Measurements from ENCODE around the gene MTREX. TPM values are rescaled to one million over a fixed set of nuclear protein-coding genes. Genes with fewer than 3 reads are reported as not detected.

The MTREX gene
- total RNA-seq, 1 experiment from 2014 or later: 123 TPM

DNA sequence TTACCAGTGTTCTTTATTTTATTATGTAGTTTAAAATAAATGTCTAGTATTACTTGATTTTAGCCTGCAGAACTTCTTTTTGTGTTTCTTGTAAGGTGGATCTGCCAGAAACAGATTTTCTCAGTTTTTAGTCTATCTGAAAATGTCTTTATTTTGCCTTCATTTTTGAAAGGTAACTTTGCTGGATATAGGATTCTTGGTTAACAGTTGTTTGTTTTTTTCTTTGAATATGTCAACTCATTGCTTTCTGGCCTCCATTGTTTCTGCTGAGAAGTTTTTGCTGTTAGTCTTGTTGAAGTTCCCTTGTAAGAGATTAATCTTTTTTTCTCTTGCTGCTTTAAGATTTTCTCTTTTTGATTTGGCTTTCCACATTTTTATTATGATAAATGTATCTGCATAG is 75.5 kb downstream of the MTREX start:
- Histone ChIP-seq H2BK5ac (ENCODE audit: insufficient read length, low read length) (no peak overlapping the region), H2BK20ac (ENCODE audit: low read depth, low read length, poor library complexity, severe bottlenecking) (no peak overlapping the region), H3K9me3 (ENCODE audit: control insufficient read depth, low read depth, low read length) (no peaks in the 10 kb centered on the region), H2BK12ac (ENCODE audit: insufficient read length, low read depth, low read length) (no peak overlapping the region), H4K8ac (replicated peaks; ENCODE audit: insufficient read length, low read depth, low read length) (no peak overlapping the region), H3K27ac (ENCODE audit: insufficient read length, low read depth, low read length) (no peak overlapping the region), H3K14ac (ENCODE audit: insufficient read depth, low read length) (no peak overlapping the region), H2AK5ac (ENCODE audit: insufficient read length, low read length) (no peak overlapping the region), H3K18ac (ENCODE audit: insufficient read length, low read depth, low read length) (no peak overlapping the region), H3K23ac (ENCODE audit: insufficient read length, low read depth, low read length) (no peak overlapping the region), H4K20me1 (ENCODE audit: control insufficient read depth, insufficient read depth, insufficient read length) (no peaks in the 10 kb centered on the region), H3K9ac (ENCODE audit: extremely low read depth, insufficient read length, low read length) (no peak overlapping the region), H3K79me2 (ENCODE audit: insufficient read depth, low read length) (no peaks in the 10 kb centered on the region), H2BK120ac (ENCODE audit: low read depth, low read length, poor library complexity, severe bottlenecking) (no peak overlapping the region), H3K4me1 (ENCODE audit: insufficient read depth, low read length) (no peaks in the 10 kb centered on the region), H3K23me2 (ENCODE audit: insufficient read length, low read depth, low read length, poor library complexity, severe bottlenecking) (no peaks in the 10 kb centered on the region), H3T11ph (ENCODE audit: low read length) (no peak overlapping the region), H3K4me2 (ENCODE audit: insufficient read depth, insufficient read length, low read length) (no peak overlapping the region), H2BK15ac (ENCODE audit: low read depth, low read length) (no peak overlapping the region), H4K91ac (ENCODE audit: insufficient read length, low read depth, low read length) (no peak overlapping the region), H3K79me1 (ENCODE audit: insufficient read depth, low read depth, low read length, poor library complexity, severe bottlenecking) (no peaks in the 10 kb centered on the region), H3K4ac (ENCODE audit: low read depth, low read length) (no peak overlapping the region), H2AFZ (ENCODE audit: low read length) (no peak overlapping the region), H3K27me3 (ENCODE audit: insufficient read depth, low read length) (no peaks in the 10 kb centered on the region), H4K5ac (ENCODE audit: insufficient read length, low read depth, low read length) (no peak overlapping the region), H3K56ac (ENCODE audit: insufficient read length, low read depth, low read length) (no peak overlapping the region)
- H3K27me3 Mint-ChIP-seq (ENCODE audit: low read depth): no peaks in the 10 kb centered on the region
- no peak for TF ChIP-seq CTCF (conservative IDR thresholded peaks at IDR 0.05)
- no peak for DNase-seq
- H3K4me3 Mint-ChIP-seq: no peak overlapping the region
- H3K27ac Mint-ChIP-seq: no peak overlapping the region; a peak in 1 of 7 replicates
- H3K36me3 Mint-ChIP-seq (ENCODE audit: insufficient read depth in 1 of 3, low read depth in 3 of 3): peaks cover 33 to 65% (median 57%) of the 10 kb centered on the region in 3 experiments
- peaks cover 5 to 6% of the 10 kb centered on the region in 2 experiments; a peak in 3 of 5 replicates for H3K9me3 Mint-ChIP-seq
- H3K4me1 Mint-ChIP-seq: peaks cover 3 to 4% of the 10 kb centered on the region in 2 experiments; a peak in 1 of 4 replicates
